Common myeloid progenitor, CD34-positive (primary cell): ENCODE data around the gene DPPA4. TPM values are rescaled to one million over a fixed set of nuclear protein-coding genes. Genes with fewer than 3 reads are reported as not detected.
"Not testable (repeated sequence)": the region's sequence is repeated elsewhere in the genome, so short reads cannot be mapped to it uniquely, and the experiment has no call there.

Source experiments
- CTCF ChIA-PET: fragments of 350-600 bp; sonication (Branson Sonifier 250); formaldehyde crosslinking; loops from one replicate; lab custom pipeline; 2021; ENCODE audit warnings: antibody characterized with exemption; lab: Charles Lee
- POLR2A ChIA-PET: fragments of 350-600 bp; sonication (Branson Sonifier 250); formaldehyde crosslinking; loops from one replicate; lab custom pipeline; 2021; ENCODE audit warnings: antibody characterized with exemption; lab: Charles Lee
- DNase-seq, 3 donors: peaks; one replicate each; pipeline versions ENCODE4 v3.0.0 to v3.0.0-alpha.2; 2013
- H3K27ac ChIP-seq, 2 experiments: 1 replicate in 1 of 2; 2 replicates in 1 of 2; pipeline ENCODE4 v1.7.0; 2013; ENCODE audit warnings: inconsistent platforms in 2 of 2, low read length in 2 of 2, mild to moderate bottlenecking in 2 of 2, low read depth in 1 of 2, moderate library complexity in 1 of 2; ENCODE audit not compliant: severe bottlenecking in 2 of 2, insufficient read depth in 1 of 2, poor library complexity in 1 of 2
- H3K27me3 ChIP-seq, 5 experiments: replicated peaks in 2 of 5; 1 replicate in 3 of 5; 2 replicates in 2 of 5; pipeline versions ENCODE4 v1.6.1 to v1.7.0; 2013; ENCODE audit warnings: low read length in 4 of 5, mild to moderate bottlenecking in 2 of 5, moderate library complexity in 2 of 5, inconsistent platforms in 1 of 5; ENCODE audit not compliant: insufficient read depth in 5 of 5, control insufficient read depth in 4 of 5
- H3K36me3 ChIP-seq, 4 experiments: 1 replicate in 2 of 4; 2 replicates in 2 of 4; pipeline versions ENCODE4 v1.6.1 to v1.7.0; 2013; ENCODE audit warnings: low read length in 3 of 4, control low read depth in 1 of 4, mild to moderate bottlenecking in 1 of 4; ENCODE audit not compliant: control insufficient read depth in 4 of 4, insufficient read depth in 4 of 4
- H3K4me1 ChIP-seq, 4 experiments: 1 replicate in 3 of 4; 2 replicates in 1 of 4; pipeline versions ENCODE4 v1.6.1 to v1.7.1; 2013; ENCODE audit warnings: low read length in 3 of 4, mild to moderate bottlenecking in 3 of 4, control low read depth in 1 of 4, inconsistent platforms in 1 of 4, moderate library complexity in 1 of 4; ENCODE audit not compliant: control insufficient read depth in 4 of 4, insufficient read depth in 4 of 4; ENCODE audit errors: control extremely low read depth in 1 of 4
- H3K4me3 ChIP-seq, 7 experiments: 1 replicate in 4 of 7; 2 replicates in 3 of 7; pipeline versions ENCODE4 v1.5.1 to v1.7.0; 2013; ENCODE audit warnings: mild to moderate bottlenecking in 7 of 7, low read length in 6 of 7, moderate library complexity in 6 of 7, inconsistent platforms in 2 of 7, low read depth in 2 of 7, control low read depth in 1 of 7; ENCODE audit not compliant: insufficient read depth in 4 of 7, control insufficient read depth in 1 of 7; ENCODE audit errors: extremely low read depth in 1 of 7
- H3K9me3 ChIP-seq, 5 experiments: 1 replicate in 4 of 5; 2 replicates in 1 of 5; pipeline versions ENCODE4 v1.6.1 to v1.7.1; 2013; ENCODE audit warnings: low read length in 4 of 5, mild to moderate bottlenecking in 2 of 5, inconsistent platforms in 1 of 5, low read depth in 1 of 5, moderate library complexity in 1 of 5; ENCODE audit not compliant: control insufficient read depth in 4 of 5, insufficient read depth in 2 of 5; ENCODE audit errors: control extremely low read depth in 1 of 5
- WGBS: methylation state at CpG from one replicate; pipeline ENCODE4 v1.1.5; 2013; ENCODE audit not compliant: insufficient coverage; 5-methylcytosine and 5-hydroxymethylcytosine counted together
- polyA plus RNA-seq: library from polyadenylated mRNA; unstranded; fragments of 120-200 nt; gene quantifications from one replicate; pipeline ENCODE4 v1.2.1, GENCODE V29; 2013

DPPA4 gene, protein sequence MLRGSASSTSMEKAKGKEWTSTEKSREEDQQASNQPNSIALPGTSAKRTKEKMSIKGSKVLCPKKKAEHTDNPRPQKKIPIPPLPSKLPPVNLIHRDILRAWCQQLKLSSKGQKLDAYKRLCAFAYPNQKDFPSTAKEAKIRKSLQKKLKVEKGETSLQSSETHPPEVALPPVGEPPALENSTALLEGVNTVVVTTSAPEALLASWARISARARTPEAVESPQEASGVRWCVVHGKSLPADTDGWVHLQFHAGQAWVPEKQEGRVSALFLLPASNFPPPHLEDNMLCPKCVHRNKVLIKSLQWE
- polyA plus RNA-seq, result 101 TPM

DNA sequence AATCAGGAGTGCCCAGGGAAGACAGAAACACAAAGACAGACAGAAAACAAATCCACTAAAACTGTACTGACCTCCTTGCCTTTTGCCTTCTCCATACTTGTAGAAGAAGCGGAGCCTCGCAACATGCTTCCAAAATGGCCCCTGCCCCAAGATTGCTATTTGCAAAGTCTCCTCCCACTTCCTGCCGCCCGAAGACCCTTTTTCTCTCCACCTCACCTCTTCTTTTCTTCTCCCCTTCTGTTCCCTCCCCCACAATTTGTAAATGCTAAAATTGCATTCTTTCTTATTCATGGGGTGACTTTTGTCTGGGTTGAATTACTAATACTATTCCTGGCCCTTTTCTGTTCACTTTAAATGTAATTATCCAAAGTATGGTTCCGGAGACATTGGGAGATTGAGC lies at the start of gene DPPA4:
Gene DPPA4, minus strand, starts transcription at position 154 of the 400 bp plus-strand sequence. Its CDS starts 29 bp downstream, at position 125.
- H3K4me3 ChIP-seq, result peak within 1 kb of the TSS; percentile 47 to 97 (median 85)
- ChIA-PET POLR2A (interaction anchor here (0.7 kb wide), 1 partner anchor 46 kb away, joined by 3 read pairs; no protein-coding TSS in a partner anchor), CTCF (no interaction called here)
- peak; percentile 77 to 89 (median 88) for DNase-seq
- H3K27ac ChIP-seq, result peak within 1 kb of the TSS; percentile 59 to 88
- H3K36me3 ChIP-seq, result peaks cover 0 to 11% (median under 1%) of the 10 kb centered on the region in 4 experiments
- no peaks in the 10 kb centered on the region for H3K27me3 ChIP-seq
- H3K4me1 ChIP-seq, result peaks cover 4 to 32% (median 9%) of the 10 kb centered on the region in 4 experiments
- 18% methylated on average over 2 of the region's 5 CpGs for WGBS
- H3K9me3 ChIP-seq, result no peaks in the 10 kb centered on the region

DNA sequence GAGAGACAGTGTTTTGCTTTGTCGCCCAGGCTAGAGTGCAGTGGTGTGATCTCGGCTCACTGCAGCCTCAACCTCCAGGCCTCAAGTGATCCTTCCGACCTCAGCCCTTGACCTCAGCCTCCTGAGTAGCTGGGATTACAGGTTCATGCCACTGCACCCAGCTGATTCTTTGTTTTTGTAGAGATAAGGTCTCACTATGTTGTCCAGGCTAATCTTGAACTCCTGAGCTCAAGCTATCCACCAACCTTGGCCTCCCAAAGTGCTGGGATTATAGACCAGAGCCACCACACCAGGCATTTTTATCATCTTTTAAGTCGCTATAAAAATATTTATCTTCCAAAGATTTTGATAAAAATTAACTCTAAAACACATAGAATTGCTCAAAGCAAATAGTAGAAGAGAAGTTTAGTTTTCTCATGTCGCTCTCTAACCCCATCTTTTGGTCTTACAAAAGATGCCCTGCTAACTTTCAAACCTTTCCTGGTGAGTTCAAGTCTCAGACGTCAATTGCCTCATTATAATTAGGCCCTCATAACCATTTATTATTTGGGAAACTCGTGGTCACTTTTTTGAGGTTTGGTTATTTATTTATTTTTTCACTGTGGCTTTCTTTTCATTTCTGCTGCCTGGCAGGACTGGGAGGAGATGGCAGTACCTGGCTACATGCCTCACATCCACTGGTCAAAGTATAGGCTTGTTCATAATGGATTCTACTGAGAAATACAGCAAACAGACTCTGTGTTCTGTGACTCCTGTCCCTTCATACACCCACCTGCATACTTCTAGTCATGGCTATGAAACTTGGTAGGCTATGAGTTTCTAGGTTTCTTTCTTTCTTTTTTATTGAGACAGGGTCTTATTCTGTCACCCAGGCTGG lies 48.3 kb upstream of the DPPA4 start:
- Histone ChIP-seq H3K4me3 (no peak overlapping the region), H3K36me3 (no peaks in the 10 kb centered on the region), H3K4me1 (peaks cover 6 to 15% (median 8%) of the 10 kb centered on the region in 4 experiments), H3K27me3 (no peaks in the 10 kb centered on the region), H3K9me3 (no peaks in the 10 kb centered on the region), H3K27ac (no peak overlapping the region)
- ChIA-PET POLR2A (no interaction called here), CTCF (no interaction called here)
- no peak for DNase-seq
- 95% methylated on average over 3 of the region's 7 CpGs for WGBS

DNA sequence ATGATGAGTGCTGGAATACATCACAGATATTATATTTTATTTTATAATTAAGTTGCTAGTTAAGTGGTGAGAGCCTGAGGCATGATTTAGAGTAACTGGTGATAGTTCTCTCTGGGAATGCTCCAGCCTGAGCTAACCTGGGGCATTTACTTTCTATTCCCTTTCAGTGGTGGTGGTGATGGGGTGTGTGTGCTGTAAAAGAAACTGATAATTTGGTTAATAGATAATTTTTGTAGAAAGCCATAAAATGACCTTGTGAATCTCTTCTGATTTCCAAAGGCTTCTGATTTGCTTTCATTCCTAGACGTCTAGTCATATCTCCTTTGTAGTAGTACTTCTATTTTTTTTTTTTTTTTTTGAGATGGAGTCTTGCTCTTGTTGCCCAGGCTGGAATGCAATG lies 46.8 kb upstream of the DPPA4 start:
- Histone ChIP-seq H3K27ac (no peak overlapping the region), H3K27me3 (no peaks in the 10 kb centered on the region), H3K4me1 (peaks cover 6 to 15% (median 8%) of the 10 kb centered on the region in 4 experiments), H3K4me3 (no peak overlapping the region), H3K9me3 (no peaks in the 10 kb centered on the region), H3K36me3 (no peaks in the 10 kb centered on the region)
- ChIA-PET CTCF (no interaction called here), POLR2A (no interaction called here)
- WGBS, result no CpG with 5 or more reads among the region's 1 CpG
- DNase-seq, result no peak

DNA sequence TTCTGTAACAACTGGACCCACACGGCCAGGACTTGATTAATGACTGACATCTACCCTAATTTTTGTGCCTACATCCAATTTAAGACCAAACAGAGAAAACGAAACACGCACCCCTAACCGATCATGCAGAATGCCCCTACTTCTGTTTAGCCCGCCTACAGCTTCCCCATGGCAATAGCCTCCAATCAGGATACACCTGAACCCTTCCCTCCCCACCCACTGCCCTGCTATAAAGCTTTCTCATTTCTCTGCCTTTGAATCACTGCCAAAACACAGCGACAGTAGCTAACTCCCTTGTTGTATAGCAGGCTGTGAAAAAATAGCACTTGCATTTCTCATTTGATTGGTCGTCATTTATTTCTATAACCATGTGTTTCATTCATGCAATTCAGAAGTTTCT lies 45.2 kb upstream of the DPPA4 start:
- ChIA-PET POLR2A (no interaction called here), CTCF (no interaction called here)
- H3K36me3 ChIP-seq, result no peaks in the 10 kb centered on the region
- H3K27me3 ChIP-seq, result no peaks in the 10 kb centered on the region
- H3K4me3 ChIP-seq, result no peak overlapping the region
- H3K4me1 ChIP-seq, result peaks cover 5 to 11% (median 6%) of the 10 kb centered on the region in 4 experiments
- WGBS, result 97% methylated on average over 4 of the region's 7 CpGs
- H3K9me3 ChIP-seq, result no peaks in the 10 kb centered on the region
- peak in 2 of 3 donors; percentile 6 to 15 for DNase-seq
- H3K27ac ChIP-seq, result no peak overlapping the region

DNA sequence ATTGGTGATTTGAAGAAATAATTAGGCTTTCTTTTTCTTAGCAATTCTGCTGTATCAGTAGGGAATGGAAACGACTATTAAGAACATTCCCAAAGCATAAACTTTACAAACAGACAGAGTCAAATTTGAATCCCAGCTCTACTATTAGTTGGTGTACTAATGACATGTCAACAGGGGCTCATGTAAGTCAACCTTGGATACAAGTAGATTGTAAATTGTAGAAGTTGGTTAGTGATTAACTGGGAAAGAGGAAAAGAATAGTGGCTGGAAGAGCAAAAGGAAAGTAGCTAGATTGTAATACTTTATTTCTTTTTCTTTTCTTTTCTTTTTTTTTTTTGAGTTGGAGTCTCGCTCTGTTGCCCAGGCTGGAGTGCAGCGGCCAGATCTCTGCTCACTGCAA lies 38.6 kb upstream of the DPPA4 start:
- WGBS, result no CpG with 5 or more reads among the region's 3 CpGs
- Histone ChIP-seq H3K9me3 (no peaks in the 10 kb centered on the region), H3K4me3 (no peak overlapping the region), H3K4me1 (no peaks in the 10 kb centered on the region), H3K27ac (no peak overlapping the region), H3K36me3 (no peaks in the 10 kb centered on the region), H3K27me3 (no peaks in the 10 kb centered on the region)
- no peak for DNase-seq
- ChIA-PET CTCF (interaction anchor here (1.2 to 1.9 kb wide), 2 partner anchors 102 to 352 kb away, joined by 3 to 4 read pairs; no protein-coding TSS in a partner anchor), POLR2A (no interaction called here)

DNA sequence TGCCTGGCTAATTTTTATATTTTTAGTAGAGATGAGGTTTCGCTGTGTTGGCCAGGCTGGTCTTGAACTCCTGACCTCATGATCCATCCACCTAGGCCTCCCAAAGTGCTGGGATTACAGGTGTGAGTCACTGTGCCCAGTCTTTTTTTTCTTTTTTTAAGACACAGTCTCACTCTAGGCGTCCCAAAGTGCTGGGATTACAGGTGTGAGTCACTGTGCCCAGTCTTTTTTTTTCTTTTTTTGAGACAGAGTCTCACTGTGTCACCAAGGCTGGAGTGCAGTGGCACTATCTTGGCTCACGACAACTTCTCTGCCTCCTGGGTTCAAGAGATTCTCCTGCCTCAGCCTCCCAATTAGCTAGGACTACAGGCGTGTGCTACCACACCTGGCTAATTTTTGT lies 37.1 kb upstream of the DPPA4 start:
- H3K27me3 ChIP-seq, H3K4me3 ChIP-seq, H3K27ac ChIP-seq, H3K4me1 ChIP-seq, CTCF ChIA-PET, DNase-seq, H3K36me3 ChIP-seq, POLR2A ChIA-PET, H3K9me3 ChIP-seq: not testable (repeated sequence)
- WGBS, result 96% methylated on average over 4 of the region's 4 CpGs

DNA sequence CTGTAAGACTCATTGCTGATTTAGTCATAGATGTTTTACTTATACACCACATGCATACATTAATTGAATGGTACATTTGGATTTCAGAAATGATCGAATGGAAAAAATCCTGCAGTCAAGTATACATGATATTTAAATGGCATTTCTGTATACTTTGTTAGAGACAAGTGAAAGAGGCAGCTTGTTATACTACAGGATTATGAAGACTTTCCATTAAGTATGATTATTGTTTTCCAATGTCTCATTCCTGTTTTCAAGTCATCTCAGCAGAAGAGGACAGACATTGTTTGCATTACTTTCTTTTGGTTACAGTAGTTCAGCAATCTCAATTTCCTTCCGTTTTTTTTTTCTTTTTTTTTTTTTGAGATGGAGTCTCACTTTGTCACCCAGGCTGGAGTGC lies 36.6 kb upstream of the DPPA4 start:
- Histone ChIP-seq H3K27ac (no peak overlapping the region), H3K36me3 (no peaks in the 10 kb centered on the region), H3K9me3 (no peaks in the 10 kb centered on the region), H3K27me3 (no peaks in the 10 kb centered on the region), H3K4me1 (no peaks in the 10 kb centered on the region), H3K4me3 (no peak overlapping the region)
- ChIA-PET POLR2A (no interaction called here), CTCF (interaction anchor here (0.6 kb wide), 1 partner anchor 350 kb away, joined by 3 read pairs; no protein-coding TSS in a partner anchor)
- 100% methylated on average over 1 of the region's 2 CpGs for WGBS
- no peak for DNase-seq
